ENCODE data around the gene MTHFR. TPM values are rescaled to one million over a fixed set of nuclear protein-coding genes. Genes with fewer than 3 reads are reported as not detected.

The MTHFR gene
- total and polyA plus RNA-seq, 5 experiments from 2014 or later = 3.7 to 71.7 (median 9.5) TPM

GRCh38 chr1:11749996-11750395, 55.8 kb downstream of the MTHFR start:
- H3K27ac Mint-ChIP-seq = no peak overlapping the region
- POLR2A ChIA-PET = interaction anchor here (1.4 kb wide), 1 partner anchor 13 kb away, joined by 3 read pairs; no protein-coding TSS in a partner anchor

GRCh38 chr1:11749203-11749689, 56.5 kb downstream of the MTHFR start:
- Mint-ChIP-seq H3K27ac (peak overlapping the region in 6 of 10 donors; percentile 4 to 78 (median 63)), H3K4me3 (peak overlapping the region in 3 of 10 donors; percentile 27 to 49 (median 31)), H3K9me3 (no peaks in the 10 kb centered on the region), H3K27me3 (no peaks in the 10 kb centered on the region), H3K4me1 (peaks cover 15 to 27% (median 23%) of the 10 kb centered on the region in 4 donors), H3K36me3 (peaks cover 0 to 28% (median 21%) of the 10 kb centered on the region in 3 donors)
- peak in 6 of 10 donors; percentile 24 to 58 (median 43) for DNase-seq
- POLR2A ChIA-PET = interaction anchor here (1.4 kb wide), 1 partner anchor 12 kb away, joined by 3 read pairs; no protein-coding TSS in a partner anchor
- ATAC-seq = peak; percentile 36 to 65

More at GRCh38 chr1:11749996-11750395, 55.8 kb downstream of the MTHFR start:
- H3K9me3 Mint-ChIP-seq = no peaks in the 10 kb centered on the region
- H3K4me1 Mint-ChIP-seq = peaks cover 12 to 25% (median 22%) of the 10 kb centered on the region in 4 donors
- H3K4me3 Mint-ChIP-seq = no peak overlapping the region
- H3K27me3 Mint-ChIP-seq = no peaks in the 10 kb centered on the region
- peaks cover 0 to 28% (median 18%) of the 10 kb centered on the region in 3 donors for H3K36me3 Mint-ChIP-seq
- ATAC-seq = no peak
- no peak for DNase-seq

- Mint-ChIP-seq H3K9me3 (no peaks in the 10 kb centered on the region), H3K4me3 (peak overlapping the region in 3 of 10 donors; percentile 27 to 49 (median 31)), H3K27ac (peak overlapping the region in 6 of 10 donors; percentile 4 to 78 (median 60)), H3K4me1 (peaks cover 15 to 24% (median 23%) of the 10 kb centered on the region in 4 donors), H3K27me3 (no peaks in the 10 kb centered on the region), H3K36me3 (peaks cover 0 to 28% (median 22%) of the 10 kb centered on the region in 3 donors)
- no peak for DNase-seq
- POLR2A ChIA-PET = interaction anchor here (1.4 kb wide), 1 partner anchor 11 kb away, joined by 3 read pairs; no protein-coding TSS in a partner anchor
- no peak for ATAC-seq
Observed at GRCh38 chr1:11748294-11749202, 57.2 kb downstream of the MTHFR start.

GRCh38 chr1:11746795-11747487, 58.8 kb downstream of the MTHFR start:
- Mint-ChIP-seq H3K27me3 (no peaks in the 10 kb centered on the region), H3K36me3 (peaks cover 0 to 28% (median 22%) of the 10 kb centered on the region in 3 donors), H3K27ac (peak overlapping the region in 1 of 10 donors; percentile 36), H3K4me1 (peaks cover 25 to 35% (median 26%) of the 10 kb centered on the region in 4 donors), H3K4me3 (no peak overlapping the region), H3K9me3 (no peaks in the 10 kb centered on the region)
- ATAC-seq (no peak), DNase-seq (no peak)
- POLR2A ChIA-PET = no interaction called here

GRCh38 chr1:11746092-11746491, 59.7 kb downstream of the MTHFR start:
- Mint-ChIP-seq H3K36me3 (peaks cover 0 to 28% (median 22%) of the 10 kb centered on the region in 3 donors), H3K9me3 (no peaks in the 10 kb centered on the region), H3K4me1 (peaks cover 27 to 44% (median 35%) of the 10 kb centered on the region in 4 donors), H3K4me3 (no peak overlapping the region), H3K27ac (no peak overlapping the region), H3K27me3 (no peaks in the 10 kb centered on the region)
- DNase-seq = no peak
- POLR2A ChIA-PET = no interaction called here
- ATAC-seq = no peak

GRCh38 chr1:11744287-11744686, 61.5 kb downstream of the MTHFR start:
- POLR2A ChIA-PET = interaction anchor here (0.8 kb wide), 1 partner anchor 25 kb away, joined by 3 read pairs; no protein-coding TSS in a partner anchor
- H3K27me3 Mint-ChIP-seq = no peaks in the 10 kb centered on the region
- DNase-seq (no peak), ATAC-seq (no peak)
- H3K27ac Mint-ChIP-seq = peak overlapping the region in 2 of 10 donors; percentile 7 to 14
- H3K4me1 Mint-ChIP-seq = peaks cover 40 to 58% (median 51%) of the 10 kb centered on the region in 4 donors
- no peaks in the 10 kb centered on the region for H3K9me3 Mint-ChIP-seq
- peaks cover 0 to 28% (median 19%) of the 10 kb centered on the region in 3 donors for H3K36me3 Mint-ChIP-seq
- H3K4me3 Mint-ChIP-seq = peak overlapping the region in 1 of 10 donors; percentile 27

- DNase-seq = no peak
- Mint-ChIP-seq H3K36me3 (peaks cover 0 to 19% (median 19%) of the 10 kb centered on the region in 3 donors), H3K27ac (peak overlapping the region in 3 of 10 donors; percentile 18 to 95 (median 63)), H3K4me1 (peaks cover 49 to 72% (median 67%) of the 10 kb centered on the region in 4 donors), H3K9me3 (no peaks in the 10 kb centered on the region), H3K4me3 (peak overlapping the region in 8 of 10 donors; percentile 13 to 77 (median 60)), H3K27me3 (no peaks in the 10 kb centered on the region)
- no peak for ATAC-seq
- POLR2A ChIA-PET = interaction anchor here (1.2 to 1.8 kb wide), 2 partner anchors 23 to 682 kb away, joined by 3 to 7 read pairs; partner anchors contain the start of gene SRM
Observed at GRCh38 chr1:11741919-11742558, 63.7 kb downstream of the MTHFR start.

- Mint-ChIP-seq H3K36me3 (peaks cover 0 to 15% (median 14%) of the 10 kb centered on the region in 3 donors), H3K4me1 (peaks cover 48 to 71% (median 69%) of the 10 kb centered on the region in 4 donors), H3K27ac (peak overlapping the region in 3 of 10 donors; percentile 27 to 41 (median 34)), H3K4me3 (peak overlapping the region in 8 of 10 donors; percentile 50 to 81 (median 62)), H3K27me3 (no peaks in the 10 kb centered on the region), H3K9me3 (no peaks in the 10 kb centered on the region)
- DNase-seq (no peak), ATAC-seq (no peak)
- POLR2A ChIA-PET = interaction anchor here (0.5 to 1.8 kb wide), 4 partner anchors 22 to 682 kb away, joined by 3 to 7 read pairs (median 3); partner anchors contain the start of genes FBXO6 and SRM
Observed at GRCh38 chr1:11741482-11741881, 64.3 kb downstream of the MTHFR start.

- H3K4me3 Mint-ChIP-seq = peak overlapping the region; percentile 45 to 81 (median 62)
- POLR2A ChIA-PET = interaction anchor here (0.5 to 1.8 kb wide), 6 partner anchors 10 to 681 kb away, joined by 3 to 8 read pairs (median 5); partner anchors contain the start of genes FBXO6 and SRM
- peak overlapping the region in 8 of 10 donors; percentile 11 to 81 (median 38) for H3K27ac Mint-ChIP-seq
- H3K4me1 Mint-ChIP-seq = peaks cover 45 to 75% (median 71%) of the 10 kb centered on the region in 4 donors
- ATAC-seq = peak; percentile 10 to 44
- peak in 5 of 10 donors; percentile 22 to 35 (median 26) for DNase-seq
- H3K9me3 Mint-ChIP-seq = no peaks in the 10 kb centered on the region
- H3K36me3 Mint-ChIP-seq = peaks cover 0 to 5% (median 5%) of the 10 kb centered on the region in 3 donors
- H3K27me3 Mint-ChIP-seq = no peaks in the 10 kb centered on the region
Observed at GRCh38 chr1:11740258-11741192, 65.2 kb downstream of the MTHFR start.

- Mint-ChIP-seq H3K9me3 (no peaks in the 10 kb centered on the region), H3K36me3 (no peaks in the 10 kb centered on the region), H3K4me1 (peaks cover 44 to 76% (median 74%) of the 10 kb centered on the region in 4 donors), H3K27ac (peak overlapping the region in 6 of 10 donors; percentile 31 to 78 (median 48)), H3K4me3 (peak overlapping the region in 5 of 10 donors; percentile 16 to 71 (median 33)), H3K27me3 (no peaks in the 10 kb centered on the region)
- DNase-seq (no peak), ATAC-seq (no peak)
- POLR2A ChIA-PET = interaction anchor here (0.6 kb wide), 1 partner anchor 394 kb away, joined by 5 read pairs; no protein-coding TSS in a partner anchor
Observed at GRCh38 chr1:11738783-11739182, 67.0 kb downstream of the MTHFR start.
